HG02943 (cell line): ENCODE measurements around the gene ST8SIA6.

ENCODE experiments used
- ATAC-seq: cut with Tn5 transposase; IDR thresholded peaks from one replicate; pipeline ENCODE4 v1.9.1; 2021; ENCODE audit warnings: mild to moderate bottlenecking, low read depth, moderate library complexity; ENCODE audit not compliant: unreplicated experiment

ST8SIA6 gene

DNA sequence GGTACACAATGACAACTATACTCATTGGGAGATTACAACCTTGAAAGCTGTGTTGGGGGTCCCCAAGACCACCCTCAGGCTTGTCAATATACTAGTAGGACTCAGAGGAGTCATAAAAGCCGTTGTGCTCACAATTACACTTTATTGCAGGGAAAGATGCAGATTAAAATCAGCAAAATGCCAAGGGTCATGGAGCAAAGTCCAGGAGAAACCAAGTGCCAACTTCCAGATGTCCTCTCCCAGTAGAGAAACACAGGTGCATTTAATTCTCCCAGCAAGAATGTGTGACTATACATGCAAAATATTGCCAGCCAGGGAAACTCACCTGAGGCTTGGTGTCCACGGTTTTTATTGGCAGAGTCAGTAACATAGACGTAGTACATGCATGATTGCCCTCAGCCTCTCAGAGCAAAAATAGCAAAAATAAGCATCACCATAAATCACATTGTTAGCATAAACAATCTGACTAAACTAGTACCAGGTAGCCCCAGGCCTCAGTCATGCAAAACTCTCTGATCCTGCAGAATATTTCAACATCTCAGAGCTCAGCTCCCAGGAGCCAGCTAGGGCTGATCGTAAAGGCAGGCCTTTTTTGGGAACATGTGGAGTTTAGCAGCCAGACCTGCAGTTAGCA lies 175.7 kb downstream of the ST8SIA6 start:
- no peak for ATAC-seq

DNA sequence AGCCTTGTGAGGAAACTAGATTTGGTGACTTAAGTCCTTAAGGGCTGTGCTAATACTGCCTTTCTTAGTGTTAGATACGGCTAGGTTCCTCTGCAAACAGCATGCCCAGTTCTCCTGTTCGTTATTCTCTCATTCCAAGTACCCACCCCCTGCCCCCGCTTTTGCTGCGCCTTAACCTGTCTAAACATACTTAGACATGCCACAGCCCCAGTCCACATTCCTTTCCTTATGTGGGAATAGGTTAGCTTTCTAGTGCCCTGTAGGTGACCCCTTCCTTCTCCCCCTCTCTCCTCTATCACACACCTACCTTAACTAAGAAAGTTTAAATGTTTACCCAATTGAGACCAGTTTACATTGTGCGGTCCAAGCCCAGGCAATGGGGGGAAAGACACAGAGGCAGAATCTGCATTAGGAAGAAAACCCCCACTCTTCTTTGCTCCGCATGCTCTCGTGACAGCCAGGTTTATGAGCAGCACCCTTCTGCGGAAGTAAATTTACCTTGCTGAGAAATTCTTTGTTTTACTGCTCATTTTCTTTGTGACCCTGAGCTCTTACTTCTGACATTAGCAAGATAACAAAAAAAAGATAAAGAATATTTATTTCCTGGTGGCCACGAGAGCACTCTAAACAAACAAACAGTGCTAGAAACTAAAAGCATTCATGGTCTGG lies 177.5 kb downstream of the ST8SIA6 start:
- no peak for ATAC-seq

GRCh38 chr10:17273403-17273802 lies 181.0 kb downstream of the ST8SIA6 start:
- ATAC-seq, result no peak

GRCh38 chr10:17272648-17273047 lies 181.7 kb downstream of the ST8SIA6 start:
- ATAC-seq, result no peak
